Stimulated activated naive B cell treated with anti-CD40 and anti-IgM and Interleukin-4, amounts not matched to agents 10 μg/mL and 1 μg/mL and 100 μg/mL, for 72 hours (primary cell): ENCODE measurements around the gene EPB41L4B.
"Not testable (repeated sequence)": the region's sequence is repeated elsewhere in the genome, so short reads cannot be mapped to it uniquely, and the experiment has no call there.

Experiments
- ATAC-seq, 2 donors: fragments of 150-1000 bp; cut with Tn5 transposase; replicated peaks; 2 replicates each; pipeline ENCODE4 v1.10.0; 2021; ENCODE audit warnings: moderate library complexity in 1 of 2
- DNase-seq: peaks from one replicate; pipeline ENCODE4 v3.0.0; 2021
- H3K27ac Mint-ChIP-seq: one replicate; pipeline ENCODE4 v1.8.0; 2022; ENCODE audit warnings: mild to moderate bottlenecking, mixed read lengths
- H3K27me3 Mint-ChIP-seq, 2 donors: one replicate each; pipeline ENCODE4 v1.8.0; 2022; ENCODE audit warnings: mixed read lengths in 2 of 2
- H3K36me3 Mint-ChIP-seq, 2 donors: one replicate each; pipeline ENCODE4 v1.8.0; 2022; ENCODE audit warnings: mixed read lengths in 2 of 2, mild to moderate bottlenecking in 1 of 2
- H3K4me1 Mint-ChIP-seq, 2 donors: one replicate each; pipeline ENCODE4 v1.8.0; 2022; ENCODE audit warnings: mixed read lengths in 2 of 2, mild to moderate bottlenecking in 1 of 2
- H3K4me3 Mint-ChIP-seq, 2 donors: one replicate each; pipeline ENCODE4 v1.8.0; 2022; ENCODE audit warnings: mild to moderate bottlenecking in 2 of 2, mixed read lengths in 2 of 2, moderate library complexity in 1 of 2
- H3K9me3 Mint-ChIP-seq, 2 donors: one replicate each; pipeline ENCODE4 v1.8.0; 2022; ENCODE audit warnings: mixed read lengths in 2 of 2, mild to moderate bottlenecking in 1 of 2

The EPB41L4B gene

DNA sequence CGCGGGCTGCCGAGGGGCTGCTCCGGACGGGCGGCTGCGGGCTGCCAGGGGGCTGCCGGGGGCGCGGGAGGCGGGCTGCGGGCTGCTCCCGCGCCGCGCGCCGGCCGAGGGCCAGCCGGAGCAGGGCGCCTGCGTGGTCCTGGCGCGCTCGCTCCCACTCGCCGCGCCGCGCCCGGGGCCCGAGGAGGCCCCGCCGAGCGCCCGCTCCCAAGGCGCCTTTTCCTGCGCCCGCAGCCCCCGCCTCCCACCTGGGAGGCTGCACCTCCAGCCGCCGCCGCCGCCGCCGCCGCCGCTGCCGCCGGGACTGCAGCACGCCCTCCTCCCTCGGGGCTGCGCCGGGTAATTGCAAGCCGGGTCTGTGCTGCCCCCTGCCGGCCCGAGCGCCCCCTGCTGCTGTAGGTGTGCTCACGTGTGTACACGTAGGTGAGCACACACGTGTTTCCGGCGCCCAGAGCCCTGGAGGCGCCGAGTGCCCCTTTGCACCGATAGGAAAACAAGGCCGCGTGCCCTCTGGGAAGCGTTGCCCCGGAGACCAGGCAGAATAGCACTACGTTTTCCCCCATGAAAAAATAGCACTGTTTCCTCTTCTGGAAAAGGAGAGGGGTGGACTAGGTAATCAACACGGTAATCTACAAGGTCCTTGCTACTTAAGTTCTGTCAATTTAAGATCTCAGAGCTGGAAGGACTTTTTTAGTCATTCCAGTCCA is at the start of gene EPB41L4B:
Gene EPB41L4B (minus strand): TSS at position 318 of the 707 bp plus-strand sequence. CDS start 613 bp downstream, outside the sequence.
- ATAC-seq, result peak; percentile 98 to 99
- peaks cover 9 to 11% of the 10 kb centered on the region in 2 donors for H3K4me1 Mint-ChIP-seq
- peaks cover 61 to 65% of the 10 kb centered on the region in 2 donors for H3K27me3 Mint-ChIP-seq
- H3K9me3 Mint-ChIP-seq, result no peaks in the 10 kb centered on the region
- peak within 1 kb of the TSS; percentile 76 for H3K27ac Mint-ChIP-seq
- H3K4me3 Mint-ChIP-seq, result peak within 1 kb of the TSS; percentile 84
- H3K36me3 Mint-ChIP-seq, result peaks cover 3 to 6% of the 10 kb centered on the region in 2 donors
- DNase-seq, result peak; percentile 84

DNA sequence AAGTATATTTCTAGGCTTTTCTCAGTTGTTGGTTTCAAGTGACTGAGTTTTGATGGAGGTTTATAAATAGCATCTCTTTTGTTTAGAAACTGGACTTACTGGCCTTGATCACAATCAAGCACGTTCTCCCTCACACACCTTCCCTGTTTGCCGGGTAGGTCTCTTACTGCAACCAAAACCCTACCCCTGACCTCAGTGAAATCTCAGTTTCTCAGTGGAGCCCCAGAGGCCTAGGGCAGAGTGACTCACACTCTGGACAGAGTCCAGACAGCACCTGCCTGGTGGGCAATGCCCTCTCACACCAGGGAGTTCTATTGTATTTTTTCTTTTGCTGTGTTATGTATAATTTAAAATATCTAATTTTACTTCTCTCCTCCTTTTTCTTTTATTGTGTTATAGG is 48.4 kb upstream of the EPB41L4B start:
- Mint-ChIP-seq H3K36me3 (peaks cover 0 to 3% of the 10 kb centered on the region in 2 donors), H3K4me1 (no peaks in the 10 kb centered on the region), H3K9me3 (peaks cover 8 to 13% of the 10 kb centered on the region in 2 donors), H3K27me3 (peaks cover 14 to 35% of the 10 kb centered on the region in 2 donors), H3K4me3 (no peak overlapping the region), H3K27ac (no peak overlapping the region)
- DNase-seq (no peak), ATAC-seq (no peak)

DNA sequence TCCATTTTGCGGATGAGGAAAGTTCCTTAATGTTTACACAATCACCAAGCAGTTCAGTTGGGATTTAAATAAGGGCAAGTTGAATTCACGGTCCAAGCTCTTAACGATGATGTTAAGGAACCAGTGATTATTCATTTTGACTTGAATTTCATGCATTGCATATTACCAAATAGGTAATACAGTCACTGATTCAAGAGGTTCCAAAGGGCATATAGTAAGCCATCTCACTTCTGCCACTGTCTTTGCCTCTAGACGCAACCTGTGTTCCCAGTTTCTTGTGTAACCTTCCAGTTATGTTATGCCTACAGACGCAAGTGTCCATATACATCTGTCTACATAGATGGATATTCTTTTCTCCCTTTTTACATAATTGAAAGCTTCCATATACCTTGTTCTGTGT is 39.9 kb upstream of the EPB41L4B start:
- ATAC-seq, result no peak

DNA sequence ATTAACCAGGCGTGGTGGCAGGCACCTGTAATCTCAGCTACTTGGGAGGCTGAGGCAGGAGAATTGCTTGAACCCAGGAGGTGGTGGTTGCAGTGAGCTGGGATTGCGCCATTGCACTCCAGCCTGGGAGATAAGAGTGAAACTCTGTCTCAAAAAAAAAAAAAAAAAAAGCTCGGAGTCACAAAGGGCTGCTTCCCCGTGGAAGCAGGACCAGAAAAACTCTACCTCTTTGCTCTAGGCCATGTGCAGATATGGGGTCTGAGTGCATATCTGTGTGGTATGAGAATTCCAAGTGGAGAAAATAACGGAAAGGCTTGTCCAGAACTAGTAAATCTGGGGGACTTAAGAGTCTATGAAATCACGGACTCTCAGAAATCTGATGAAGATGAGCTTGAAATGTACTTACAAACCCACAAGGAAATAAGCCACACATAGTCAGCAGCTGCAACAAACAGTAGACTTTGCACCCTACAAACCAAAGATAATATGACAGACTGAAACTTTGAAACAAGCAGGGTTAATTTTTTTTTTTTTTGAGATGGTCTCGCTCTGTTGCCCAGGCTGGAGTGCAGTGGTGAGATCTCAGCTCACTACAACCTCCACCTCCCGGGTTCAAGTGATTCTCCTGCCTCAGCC is 38.2 kb upstream of the EPB41L4B start:
- not testable (repeated sequence) for H3K27ac Mint-ChIP-seq, H3K4me1 Mint-ChIP-seq, H3K4me3 Mint-ChIP-seq, DNase-seq, H3K9me3 Mint-ChIP-seq, H3K36me3 Mint-ChIP-seq, ATAC-seq
- peaks cover 18 to 29% of the 10 kb centered on the region in 2 donors for H3K27me3 Mint-ChIP-seq

More for the DNA sequence above, 39.9 kb upstream of the EPB41L4B start:
- Mint-ChIP-seq H3K36me3 (no peaks in the 10 kb centered on the region), H3K4me1 (no peaks in the 10 kb centered on the region), H3K9me3 (peaks cover 0 to 1% of the 10 kb centered on the region in 2 donors), H3K27ac (no peak overlapping the region), H3K4me3 (no peak overlapping the region), H3K27me3 (peaks cover 13 to 26% of the 10 kb centered on the region in 2 donors)
- no peak for DNase-seq

DNA sequence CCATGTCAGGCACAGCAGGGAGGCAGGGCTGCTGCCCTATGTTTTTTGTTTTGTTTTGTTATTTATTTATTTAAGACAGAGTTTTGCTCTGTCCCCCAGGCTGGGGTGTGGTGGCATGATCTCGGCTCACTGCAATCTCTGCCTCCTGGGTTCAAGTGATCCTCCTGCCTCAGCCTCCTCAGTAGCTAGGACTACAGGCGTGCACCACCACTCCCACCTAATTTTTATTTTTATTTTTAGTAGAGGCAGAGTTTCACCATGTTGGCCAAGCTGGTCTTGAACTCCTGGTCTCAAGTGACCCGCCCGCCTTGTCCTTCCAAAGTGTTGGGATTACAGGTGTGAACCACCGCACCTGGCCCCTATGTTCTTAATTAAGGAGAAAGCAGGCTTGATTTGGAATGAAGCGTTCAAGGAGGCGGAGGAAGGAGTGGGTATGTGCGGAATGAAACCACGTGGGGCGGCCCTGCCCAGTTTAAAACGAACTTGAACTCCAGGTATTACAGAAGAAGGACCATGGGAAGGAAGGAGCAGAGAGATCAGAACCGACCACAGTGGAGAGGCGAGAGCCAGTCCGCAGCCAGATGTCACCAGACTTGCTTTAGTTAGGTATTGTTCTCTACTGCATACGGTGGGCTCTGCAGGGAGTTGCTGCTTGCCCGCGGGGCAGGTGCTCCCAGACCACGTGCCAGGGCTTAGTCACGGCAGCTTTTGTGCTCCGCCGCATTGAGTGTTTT is 34.9 kb upstream of the EPB41L4B start:
- Mint-ChIP-seq H3K4me3 (no peak overlapping the region), H3K27ac (no peak overlapping the region), H3K4me1 (no peaks in the 10 kb centered on the region), H3K36me3 (no peaks in the 10 kb centered on the region), H3K9me3 (peaks cover 3 to 4% of the 10 kb centered on the region in 2 donors), H3K27me3 (peaks cover 16 to 31% of the 10 kb centered on the region in 2 donors)
- DNase-seq, result no peak
- no peak for ATAC-seq

DNA sequence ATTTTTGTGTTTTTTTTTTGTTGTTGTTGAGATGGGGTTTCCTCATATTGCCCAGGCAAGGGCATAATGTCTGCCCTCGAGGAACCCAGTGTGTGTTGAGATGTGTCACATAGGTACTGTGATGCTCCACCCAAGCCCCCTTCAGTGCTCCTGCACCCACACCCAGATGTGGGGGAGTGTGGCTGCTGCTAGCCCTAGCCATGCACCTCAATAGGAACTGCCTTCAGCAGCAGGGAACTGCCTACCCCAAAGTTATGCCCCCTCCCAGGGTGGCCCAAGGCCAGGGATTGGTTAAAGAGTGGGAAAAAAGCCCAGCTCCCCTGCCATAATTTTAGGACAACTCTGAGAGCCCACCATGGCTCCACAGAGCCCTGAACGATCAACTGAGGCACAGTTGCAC is 33.3 kb upstream of the EPB41L4B start:
- DNase-seq, result no peak
- Mint-ChIP-seq H3K4me3 (no peak overlapping the region), H3K9me3 (peaks cover 3 to 4% of the 10 kb centered on the region in 2 donors)

DNA sequence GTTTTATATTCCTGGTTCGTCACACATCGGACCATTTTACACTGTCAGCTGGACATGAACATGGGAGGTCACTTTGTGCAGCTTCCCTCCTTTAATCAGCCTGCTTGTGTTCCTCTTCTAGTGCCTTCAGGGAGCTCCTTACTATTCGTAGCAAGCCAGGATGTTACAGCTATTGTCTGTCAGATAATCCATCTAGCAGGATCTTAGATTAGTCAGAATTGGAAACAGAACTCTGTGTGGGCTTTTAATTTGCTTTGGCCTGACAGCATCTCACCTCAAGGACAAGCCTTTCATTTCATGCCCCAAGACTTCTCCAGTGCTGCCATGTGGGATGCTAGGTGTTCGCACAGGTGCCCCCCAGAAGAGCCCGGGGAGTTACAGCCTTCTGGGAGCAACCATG is 30.2 kb upstream of the EPB41L4B start:
- Mint-ChIP-seq H3K27me3 (peaks cover 12 to 22% of the 10 kb centered on the region in 2 donors), H3K4me3 (no peak overlapping the region), H3K9me3 (peaks cover 3 to 4% of the 10 kb centered on the region in 2 donors), H3K27ac (no peak overlapping the region), H3K4me1 (no peaks in the 10 kb centered on the region), H3K36me3 (no peaks in the 10 kb centered on the region)
- DNase-seq (no peak), ATAC-seq (no peak)

More for the DNA sequence above, 33.3 kb upstream of the EPB41L4B start:
- H3K27ac Mint-ChIP-seq, result no peak overlapping the region
- no peaks in the 10 kb centered on the region for H3K36me3 Mint-ChIP-seq
- peaks cover 16 to 31% of the 10 kb centered on the region in 2 donors for H3K27me3 Mint-ChIP-seq
- no peak for ATAC-seq
- H3K4me1 Mint-ChIP-seq, result no peaks in the 10 kb centered on the region

DNA sequence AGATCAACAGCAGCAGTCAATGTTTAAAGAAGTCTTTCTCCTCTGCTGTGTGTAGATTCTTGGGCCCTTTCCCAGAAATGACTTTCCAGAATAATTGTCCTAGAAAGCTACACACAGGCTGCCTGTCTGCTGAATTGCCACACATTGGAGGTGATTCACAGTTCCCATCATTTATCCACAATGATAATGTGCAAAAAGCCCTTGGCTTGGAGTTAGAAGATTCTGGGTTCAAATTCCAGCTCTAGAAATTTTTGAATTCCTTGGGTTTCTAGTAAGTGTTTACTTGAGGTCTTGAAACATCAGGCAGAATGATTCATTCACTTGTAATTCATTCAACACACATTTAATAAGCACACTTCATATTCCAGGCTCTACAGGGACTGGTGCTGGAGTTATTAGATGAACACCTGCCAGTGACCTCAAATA is 28.6 kb upstream of the EPB41L4B start:
- DNase-seq (no peak), ATAC-seq (no peak)
- Mint-ChIP-seq H3K27ac (no peak overlapping the region), H3K36me3 (no peaks in the 10 kb centered on the region), H3K4me1 (no peaks in the 10 kb centered on the region), H3K27me3 (peaks cover 6 to 9% of the 10 kb centered on the region in 2 donors), H3K4me3 (no peak overlapping the region), H3K9me3 (peaks cover 0 to 1% of the 10 kb centered on the region in 2 donors)

DNA sequence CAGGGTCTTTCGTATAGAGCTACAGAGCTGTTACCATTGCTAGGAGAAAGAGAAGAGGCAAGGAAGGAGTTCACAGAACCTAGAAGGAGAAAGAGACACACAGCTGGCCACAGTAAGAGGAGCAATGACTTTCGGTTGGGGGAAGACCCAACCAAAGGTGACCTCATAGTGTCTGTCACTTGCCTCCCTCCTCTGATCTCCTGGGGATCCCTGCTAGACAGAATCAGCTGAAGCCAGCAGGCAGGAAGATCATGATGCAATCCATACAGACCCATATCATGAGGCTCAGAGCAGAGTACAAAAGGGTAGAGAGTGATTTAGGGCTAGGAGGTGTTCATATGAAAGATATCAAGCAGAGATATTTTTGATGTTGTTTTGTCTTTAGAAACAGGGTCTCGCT is 26.0 kb upstream of the EPB41L4B start:
- H3K4me3 Mint-ChIP-seq, result no peak overlapping the region
- H3K9me3 Mint-ChIP-seq, result no peaks in the 10 kb centered on the region
- no peaks in the 10 kb centered on the region for H3K27me3 Mint-ChIP-seq
- no peaks in the 10 kb centered on the region for H3K4me1 Mint-ChIP-seq
- ATAC-seq, result no peak
- H3K27ac Mint-ChIP-seq, result no peak overlapping the region
- no peaks in the 10 kb centered on the region for H3K36me3 Mint-ChIP-seq
- DNase-seq, result no peak

DNA sequence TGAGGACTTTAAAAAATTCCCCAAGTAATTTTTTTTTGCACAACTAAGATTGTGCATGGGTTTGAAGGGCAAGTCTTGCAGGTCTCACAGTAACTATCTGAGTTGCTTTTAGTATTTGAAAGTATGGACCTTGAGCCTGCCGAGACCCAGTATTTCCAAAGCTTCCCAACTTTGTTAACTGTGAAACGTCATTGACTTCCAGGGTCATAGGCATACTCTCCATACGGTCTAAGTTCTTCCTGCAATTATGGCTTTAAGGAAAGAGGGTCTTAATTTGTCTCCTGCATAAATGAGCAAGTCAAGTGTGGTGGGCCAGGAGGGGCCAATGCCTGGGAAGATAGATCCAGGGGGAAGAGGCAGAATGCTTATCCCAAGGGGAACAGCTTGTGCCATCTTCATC is 24.0 kb upstream of the EPB41L4B start:
- H3K27me3 Mint-ChIP-seq, result no peaks in the 10 kb centered on the region
- H3K27ac Mint-ChIP-seq, result no peak overlapping the region
- no peak for ATAC-seq
- H3K4me3 Mint-ChIP-seq, result no peak overlapping the region
- H3K4me1 Mint-ChIP-seq, result no peaks in the 10 kb centered on the region
- H3K9me3 Mint-ChIP-seq, result no peaks in the 10 kb centered on the region
- no peaks in the 10 kb centered on the region for H3K36me3 Mint-ChIP-seq
- no peak for DNase-seq

DNA sequence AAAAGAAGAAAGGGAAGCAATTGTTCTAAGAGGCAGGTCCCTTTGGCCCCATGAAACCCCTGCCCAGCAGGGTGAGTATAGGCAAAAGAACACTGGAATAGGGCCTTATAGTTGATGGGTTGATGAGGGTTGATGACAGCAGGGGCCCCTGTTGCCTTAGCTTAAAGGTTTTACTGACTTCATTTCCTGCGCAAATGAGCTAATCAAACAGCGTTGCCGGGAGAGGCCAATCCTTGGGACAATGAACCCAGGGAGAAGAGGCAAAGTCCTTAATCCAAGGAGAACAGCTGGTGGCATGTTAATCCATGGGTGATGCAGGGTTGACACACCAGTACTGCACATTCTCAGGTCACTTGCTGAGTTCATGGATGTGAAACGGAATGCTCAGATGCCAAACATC is 22.0 kb upstream of the EPB41L4B start:
- ATAC-seq (no peak), DNase-seq (no peak)
- Mint-ChIP-seq H3K4me1 (no peaks in the 10 kb centered on the region), H3K4me3 (no peak overlapping the region), H3K27ac (no peak overlapping the region), H3K27me3 (no peaks in the 10 kb centered on the region), H3K9me3 (no peaks in the 10 kb centered on the region), H3K36me3 (no peaks in the 10 kb centered on the region)

DNA sequence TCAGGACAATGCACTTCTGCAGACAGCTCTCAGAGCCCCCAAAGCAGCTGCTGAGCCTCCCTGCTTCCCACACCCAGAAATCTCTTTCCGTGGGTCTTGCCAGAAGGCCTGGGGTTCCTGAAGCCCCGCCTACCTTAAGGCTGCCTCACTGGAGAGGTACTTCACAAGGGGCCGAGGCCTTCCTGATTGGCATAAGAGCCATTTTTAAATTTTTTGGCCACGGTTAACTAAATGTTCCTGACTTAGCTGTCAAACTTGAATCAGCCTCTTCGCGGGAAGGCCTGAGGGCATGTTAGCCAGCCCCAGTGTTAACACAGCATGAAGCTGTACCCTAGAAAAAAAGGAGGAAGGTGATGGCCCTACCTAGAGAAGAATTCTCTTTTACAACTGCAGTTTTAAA is 20.7 kb upstream of the EPB41L4B start:
- Mint-ChIP-seq H3K27me3 (no peaks in the 10 kb centered on the region), H3K4me3 (no peak overlapping the region)
- no peak for ATAC-seq

DNA sequence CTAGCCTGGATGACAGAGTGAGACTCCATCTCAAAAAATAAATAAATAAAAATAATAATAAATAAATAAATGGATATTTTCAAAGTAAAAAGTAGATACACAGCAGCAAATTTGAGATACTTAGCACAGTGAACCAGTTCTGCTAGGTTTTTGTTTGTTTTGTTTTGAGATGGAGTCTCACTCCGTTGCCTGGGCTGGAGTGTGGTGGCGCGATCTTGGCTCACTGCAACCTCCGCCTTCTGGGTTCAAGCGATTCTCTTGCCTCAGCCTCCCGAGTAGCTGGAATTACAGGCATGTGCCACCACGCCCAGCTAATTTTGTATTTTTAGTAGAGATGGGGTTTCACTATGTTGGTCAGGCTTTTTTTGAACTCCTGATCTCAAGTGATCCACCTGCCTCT is 20.1 kb upstream of the EPB41L4B start:
- not testable (repeated sequence) for H3K9me3 Mint-ChIP-seq, ATAC-seq, H3K36me3 Mint-ChIP-seq, H3K4me1 Mint-ChIP-seq, DNase-seq, H3K4me3 Mint-ChIP-seq, H3K27me3 Mint-ChIP-seq, H3K27ac Mint-ChIP-seq

More for the DNA sequence above, 20.7 kb upstream of the EPB41L4B start:
- DNase-seq, result no peak
- no peaks in the 10 kb centered on the region for H3K4me1 Mint-ChIP-seq
- H3K27ac Mint-ChIP-seq, result no peak overlapping the region
- no peaks in the 10 kb centered on the region for H3K9me3 Mint-ChIP-seq
- no peaks in the 10 kb centered on the region for H3K36me3 Mint-ChIP-seq

DNA sequence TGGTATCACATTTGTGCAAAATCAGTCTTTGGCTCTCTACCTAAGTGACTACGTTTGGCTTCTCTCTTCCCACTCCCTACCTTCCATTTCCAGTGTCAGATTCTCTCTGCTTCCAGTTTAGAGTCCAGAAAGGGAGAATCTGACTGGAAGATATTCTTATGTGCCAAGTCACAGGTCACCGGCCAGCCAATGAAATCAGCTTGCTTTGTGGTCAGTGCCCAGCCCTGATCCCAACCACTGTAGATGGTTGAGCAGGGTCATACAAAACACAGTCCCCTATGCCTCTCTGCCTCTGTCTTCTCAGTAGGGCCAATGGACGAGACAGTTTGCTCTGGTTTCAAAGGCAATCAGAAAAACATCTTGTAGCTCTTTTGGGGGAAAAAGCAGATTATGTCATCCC is 15.6 kb upstream of the EPB41L4B start:
- Mint-ChIP-seq H3K9me3 (no peaks in the 10 kb centered on the region), H3K36me3 (no peaks in the 10 kb centered on the region), H3K27me3 (peaks cover 5 to 8% of the 10 kb centered on the region in 2 donors), H3K4me3 (no peak overlapping the region), H3K27ac (no peak overlapping the region), H3K4me1 (no peaks in the 10 kb centered on the region)
- ATAC-seq (no peak), DNase-seq (no peak)
